ENCODE results near the gene SLC38A9. TPM values are rescaled to one million over a fixed set of nuclear protein-coding genes. Genes with fewer than 3 reads are reported as not detected.

The SLC38A9 gene
- total and polyA plus RNA-seq, 3 donors from 2014 or later, result 25.3 to 50.1 (median 32.1) TPM

DNA sequence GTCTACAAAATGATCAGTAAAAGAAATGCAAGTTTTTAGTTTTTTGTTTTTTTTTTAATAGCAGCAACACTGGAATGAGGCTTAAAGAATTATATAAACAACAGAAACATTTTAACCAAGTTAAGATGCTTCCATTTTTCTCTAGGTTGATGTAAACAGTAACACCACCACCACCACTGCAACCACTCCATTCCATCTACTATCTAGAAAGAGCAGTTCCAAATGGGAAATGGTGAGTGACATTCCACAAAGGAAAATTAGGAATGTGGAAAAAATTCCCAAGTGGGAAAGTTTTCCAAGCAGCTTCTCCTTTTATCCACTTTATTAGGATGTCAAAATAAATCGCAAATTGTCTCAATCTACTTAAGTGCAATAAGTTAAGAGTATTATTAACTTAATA, 32.6 kb downstream of the SLC38A9 start:
- no peak overlapping the region for H3K27ac ChIP-seq
- peaks cover 13% of the 10 kb centered on the region for H3K4me1 ChIP-seq
- DNase-seq, result no peak
- no peak overlapping the region for H3K4me3 ChIP-seq
- H3K9me3 ChIP-seq, result no peaks in the 10 kb centered on the region
- intact Hi-C loops (cut with DNase I; ENCODE audit: low total_unique reads), result no loop called here
- TF ChIP-seq, protein P1, sequence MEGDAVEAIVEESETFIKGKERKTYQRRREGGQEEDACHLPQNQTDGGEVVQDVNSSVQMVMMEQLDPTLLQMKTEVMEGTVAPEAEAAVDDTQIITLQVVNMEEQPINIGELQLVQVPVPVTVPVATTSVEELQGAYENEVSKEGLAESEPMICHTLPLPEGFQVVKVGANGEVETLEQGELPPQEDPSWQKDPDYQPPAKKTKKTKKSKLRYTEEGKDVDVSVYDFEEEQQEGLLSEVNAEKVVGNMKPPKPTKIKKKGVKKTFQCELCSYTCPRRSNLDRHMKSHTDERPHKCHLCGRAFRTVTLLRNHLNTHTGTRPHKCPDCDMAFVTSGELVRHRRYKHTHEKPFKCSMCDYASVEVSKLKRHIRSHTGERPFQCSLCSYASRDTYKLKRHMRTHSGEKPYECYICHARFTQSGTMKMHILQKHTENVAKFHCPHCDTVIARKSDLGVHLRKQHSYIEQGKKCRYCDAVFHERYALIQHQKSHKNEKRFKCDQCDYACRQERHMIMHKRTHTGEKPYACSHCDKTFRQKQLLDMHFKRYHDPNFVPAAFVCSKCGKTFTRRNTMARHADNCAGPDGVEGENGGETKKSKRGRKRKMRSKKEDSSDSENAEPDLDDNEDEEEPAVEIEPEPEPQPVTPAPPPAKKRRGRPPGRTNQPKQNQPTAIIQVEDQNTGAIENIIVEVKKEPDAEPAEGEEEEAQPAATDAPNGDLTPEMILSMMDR (IDR thresholded peaks at IDR 0.05), result no peak
- TF ChIP-seq POLR2A (IDR thresholded peaks at IDR 0.05), result no peak
- no peaks in the 10 kb centered on the region for H3K27me3 ChIP-seq
- 24 to 88% methylated on average over 1 of the region's 1 CpG for WGBS, 2 donors
- H3K36me3 ChIP-seq (ENCODE audit: low read depth, missing control alignments), result no peaks in the 10 kb centered on the region

DNA sequence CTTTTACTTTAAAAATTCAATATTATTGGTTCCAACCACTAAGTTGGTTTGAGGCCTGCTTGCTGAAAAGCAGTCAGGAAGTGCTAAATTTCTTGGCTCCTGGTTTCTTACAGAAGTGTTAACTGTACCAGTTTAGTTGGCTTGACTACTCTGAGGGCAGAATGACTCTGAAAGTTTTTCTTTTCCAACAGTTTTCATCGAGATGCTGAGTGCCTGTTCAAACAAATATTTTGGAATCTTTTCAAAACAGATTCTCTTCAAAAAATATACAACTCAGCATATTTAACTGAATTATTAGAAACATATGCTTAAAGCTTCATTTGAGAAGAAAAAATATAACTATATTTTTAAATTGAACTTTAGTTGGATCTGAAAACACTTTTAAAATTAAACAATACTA, 37.0 kb downstream of the SLC38A9 start:
- H3K27ac ChIP-seq, result peak overlapping the region in 1 of 2 donors; percentile 62
- H3K27me3 ChIP-seq, result no peaks in the 10 kb centered on the region
- intact Hi-C loops (cut with DNase I; ENCODE audit: low total_unique reads), result no loop called here
- peaks cover 25% of the 10 kb centered on the region for H3K4me1 ChIP-seq
- no peak for DNase-seq
- H3K9me3 ChIP-seq, result no peaks in the 10 kb centered on the region
- no peak overlapping the region for H3K4me3 ChIP-seq
- WGBS, 2 donors, result 31 to 44% methylated on average over 1 of the region's 1 CpG
- no peaks in the 10 kb centered on the region for H3K36me3 ChIP-seq (ENCODE audit: low read depth, missing control alignments)
- no peak for TF ChIP-seq POLR2A (IDR thresholded peaks at IDR 0.05)
- TF ChIP-seq, protein P1 (IDR thresholded peaks at IDR 0.05), result no peak

DNA sequence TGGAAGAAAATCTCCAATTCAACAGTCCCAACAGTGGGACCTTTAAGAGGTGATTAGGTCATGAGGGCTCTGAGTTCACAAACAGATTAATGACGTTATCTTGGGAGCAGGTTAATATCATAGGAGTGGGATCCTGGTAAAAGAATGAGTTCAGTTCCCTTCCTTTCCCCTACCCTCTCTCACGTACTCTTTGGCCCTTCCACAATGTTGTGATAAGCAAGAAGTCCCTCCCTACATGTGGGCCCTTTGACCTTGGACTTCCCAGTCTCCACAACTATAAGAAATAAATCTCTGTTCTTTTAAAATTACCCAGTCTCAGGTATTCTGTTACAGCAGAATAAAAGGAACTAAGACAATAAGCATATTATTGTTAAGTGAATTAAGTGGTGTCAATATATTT, 37.8 kb downstream of the SLC38A9 start:
- TF ChIP-seq, protein P1 (IDR thresholded peaks at IDR 0.05), result no peak
- no peak for TF ChIP-seq POLR2A (IDR thresholded peaks at IDR 0.05)
- DNase-seq, result no peak
- H3K27ac ChIP-seq, result no peak overlapping the region
- WGBS, 2 donors, result 40 to 66% methylated on average over 2 of the region's 2 CpGs
- intact Hi-C loops (cut with DNase I; ENCODE audit: low total_unique reads), result no loop called here
- H3K36me3 ChIP-seq (ENCODE audit: low read depth, missing control alignments), result no peaks in the 10 kb centered on the region
- H3K9me3 ChIP-seq, result no peaks in the 10 kb centered on the region
- H3K27me3 ChIP-seq, result no peaks in the 10 kb centered on the region
- peaks cover 25% of the 10 kb centered on the region for H3K4me1 ChIP-seq
- H3K4me3 ChIP-seq, result no peak overlapping the region

DNA sequence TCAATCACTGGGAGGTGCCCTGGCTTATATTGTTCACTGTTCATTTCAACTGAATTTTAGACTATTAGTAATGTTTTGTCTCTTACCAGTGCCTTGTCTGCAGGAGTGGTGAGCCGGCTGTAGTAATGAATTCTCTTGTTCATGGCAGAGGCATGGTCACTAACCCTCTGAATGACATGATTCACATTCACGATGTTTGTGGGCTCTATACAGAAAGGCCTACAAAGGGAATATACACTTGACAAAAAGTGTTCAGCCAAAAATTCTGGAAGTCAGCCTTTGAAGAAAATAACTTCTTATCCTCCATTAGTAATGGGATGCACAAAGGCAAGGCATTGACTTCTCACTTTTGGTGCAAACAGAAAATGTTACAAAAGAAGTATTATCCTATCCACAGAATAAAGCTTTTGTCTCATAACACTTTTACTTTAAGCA, 39.6 kb downstream of the SLC38A9 start:
- 50 to 63% methylated on average over 2 of the region's 2 CpGs for WGBS, 2 donors
- intact Hi-C loops (cut with DNase I; ENCODE audit: low total_unique reads), result no loop called here
- no peaks in the 10 kb centered on the region for H3K36me3 ChIP-seq (ENCODE audit: low read depth, missing control alignments)
- H3K27me3 ChIP-seq, result no peaks in the 10 kb centered on the region
- DNase-seq, result no peak
- no peak overlapping the region for H3K4me3 ChIP-seq
- TF ChIP-seq, protein P1 (IDR thresholded peaks at IDR 0.05), result no peak
- TF ChIP-seq POLR2A (IDR thresholded peaks at IDR 0.05), result no peak
- peaks cover 25% of the 10 kb centered on the region for H3K4me1 ChIP-seq
- H3K9me3 ChIP-seq, result no peaks in the 10 kb centered on the region
- peak overlapping the region in 1 of 2 donors; percentile 44 for H3K27ac ChIP-seq

DNA sequence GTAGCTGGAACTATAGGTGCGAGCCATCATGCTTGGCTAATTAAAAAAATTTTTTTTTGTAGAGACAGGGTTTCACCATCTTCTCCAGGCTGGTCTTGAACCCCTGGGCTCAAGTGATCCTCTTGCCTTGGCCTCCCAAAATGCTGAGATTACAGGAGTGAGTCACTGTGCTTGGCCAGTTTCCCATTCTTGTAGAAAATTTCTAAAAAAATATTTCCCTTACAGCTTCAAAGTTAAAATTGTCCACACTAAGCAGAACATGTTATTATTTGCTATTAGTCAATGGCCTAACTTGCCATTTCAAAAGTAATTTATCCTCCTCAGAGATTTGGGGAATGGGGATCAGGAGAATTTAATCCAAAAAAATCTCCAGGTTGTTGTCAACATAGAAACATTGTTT, 40.1 kb downstream of the SLC38A9 start:
- no peaks in the 10 kb centered on the region for H3K36me3 ChIP-seq (ENCODE audit: low read depth, missing control alignments)
- intact Hi-C loops (cut with DNase I; ENCODE audit: low total_unique reads), result no loop called here
- no peaks in the 10 kb centered on the region for H3K27me3 ChIP-seq
- 83 to 89% methylated on average over 1 of the region's 1 CpG for WGBS, 2 donors
- DNase-seq, result no peak
- TF ChIP-seq, protein P1 (IDR thresholded peaks at IDR 0.05), result no peak
- TF ChIP-seq POLR2A (IDR thresholded peaks at IDR 0.05), result no peak
- peaks cover 25% of the 10 kb centered on the region for H3K4me1 ChIP-seq
- H3K27ac ChIP-seq, result peak overlapping the region in 1 of 2 donors; percentile 25
- H3K9me3 ChIP-seq, result no peaks in the 10 kb centered on the region
- H3K4me3 ChIP-seq, result no peak overlapping the region

Measured in testis (tissue), 3 donors.